Muscle layer of duodenum (tissue), 2 donors: ENCODE results near the gene PICK1.
"Not testable (repeated sequence)": the region's sequence is repeated elsewhere in the genome, so short reads cannot be mapped to it uniquely, and the experiment has no call there.

Experiments
- H3K27ac ChIP-seq: one replicate; pipeline ENCODE4 v1.7.0; 2013; ENCODE audit warnings: mild to moderate bottlenecking, low read length
- H3K27me3 ChIP-seq: one replicate; pipeline ENCODE4 v1.7.0; 2013; ENCODE audit warnings: low read depth, mild to moderate bottlenecking, control low read depth, low read length
- H3K36me3 ChIP-seq, 2 donors: one replicate each; pipeline ENCODE4 v1.7.0; 2013; ENCODE audit warnings: low read length in 2 of 2, control low read depth in 1 of 2, mild to moderate bottlenecking in 1 of 2; ENCODE audit not compliant: insufficient read depth in 2 of 2, control insufficient read depth in 1 of 2
- H3K4me1 ChIP-seq, 2 donors: one replicate each; pipeline ENCODE4 v1.7.0; 2013; ENCODE audit warnings: low read length in 2 of 2, mild to moderate bottlenecking in 2 of 2, control low read depth in 1 of 2, moderate library complexity in 1 of 2; ENCODE audit not compliant: insufficient read depth in 2 of 2, control insufficient read depth in 1 of 2
- H3K4me3 ChIP-seq, 2 donors: one replicate each; pipeline ENCODE4 v1.7.0; 2013; ENCODE audit warnings: low read length in 2 of 2, low read depth in 1 of 2, mild to moderate bottlenecking in 1 of 2
- H3K9me3 ChIP-seq, 2 donors: one replicate each; pipeline ENCODE4 v1.7.0; 2013; ENCODE audit warnings: low read length in 2 of 2, control low read depth in 1 of 2, mild to moderate bottlenecking in 1 of 2; ENCODE audit not compliant: control insufficient read depth in 1 of 2
- donor health status: healthy.

PICK1 gene

GRCh38 chr22:38073150-38074130 lies 16.2 kb downstream of the PICK1 start:
- Histone ChIP-seq H3K4me3 (no peak overlapping the region), H3K4me1 (peaks cover 0 to 23% of the 10 kb centered on the region in 2 donors), H3K9me3 (no peaks in the 10 kb centered on the region), H3K36me3 (peaks cover 11 to 36% of the 10 kb centered on the region in 2 donors), H3K27ac (no peak overlapping the region), H3K27me3 (no peaks in the 10 kb centered on the region)

DNA sequence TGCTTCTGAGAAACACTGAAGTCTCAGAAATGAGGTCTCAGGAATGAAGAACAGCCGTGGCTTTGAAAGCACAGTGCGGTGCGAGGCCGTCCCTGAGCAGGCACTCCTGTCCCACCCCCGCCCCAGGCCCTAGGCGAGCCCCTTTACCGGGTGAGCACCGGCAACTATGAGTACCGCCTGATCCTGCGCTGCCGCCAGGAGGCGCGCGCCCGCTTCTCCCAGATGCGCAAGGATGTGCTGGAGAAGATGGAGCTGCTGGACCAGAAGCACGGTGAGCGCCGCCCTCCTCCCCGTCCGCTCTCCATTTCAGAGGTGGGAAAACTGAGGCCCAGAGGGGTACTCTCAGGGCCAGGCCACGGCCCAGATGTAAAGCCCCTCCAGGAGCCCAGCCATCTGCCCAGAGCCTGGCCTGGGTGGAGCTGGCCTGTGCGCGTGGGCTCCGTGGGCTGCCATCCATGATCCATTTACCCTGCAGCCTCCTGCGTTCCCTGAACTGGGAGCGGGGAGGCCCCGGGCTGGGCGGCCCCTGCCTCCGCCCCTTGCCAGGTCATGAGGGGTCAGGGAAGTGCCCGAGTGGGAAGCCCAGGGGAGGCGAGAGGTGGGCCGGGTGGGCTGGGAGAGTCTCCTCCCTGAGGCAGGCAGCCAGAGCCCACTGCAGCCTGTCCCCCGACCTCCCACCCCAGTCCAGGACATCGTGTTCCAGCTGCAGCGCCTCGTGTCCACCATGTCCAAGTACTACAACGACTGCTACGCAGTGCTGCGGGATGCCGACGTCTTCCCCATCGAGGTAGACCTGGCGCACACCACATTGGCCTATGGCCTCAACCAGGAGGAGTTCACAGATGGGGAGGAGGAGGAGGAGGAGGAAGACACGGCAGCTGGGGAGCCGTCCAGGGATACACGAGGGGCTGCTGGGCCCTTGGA lies 17.2 kb downstream of the PICK1 start:
- Histone ChIP-seq H3K4me3 (no peak overlapping the region), H3K9me3 (no peaks in the 10 kb centered on the region), H3K27me3 (no peaks in the 10 kb centered on the region), H3K4me1 (peaks cover 0 to 13% of the 10 kb centered on the region in 2 donors), H3K36me3 (peaks cover 11 to 36% of the 10 kb centered on the region in 2 donors), H3K27ac (no peak overlapping the region)

DNA sequence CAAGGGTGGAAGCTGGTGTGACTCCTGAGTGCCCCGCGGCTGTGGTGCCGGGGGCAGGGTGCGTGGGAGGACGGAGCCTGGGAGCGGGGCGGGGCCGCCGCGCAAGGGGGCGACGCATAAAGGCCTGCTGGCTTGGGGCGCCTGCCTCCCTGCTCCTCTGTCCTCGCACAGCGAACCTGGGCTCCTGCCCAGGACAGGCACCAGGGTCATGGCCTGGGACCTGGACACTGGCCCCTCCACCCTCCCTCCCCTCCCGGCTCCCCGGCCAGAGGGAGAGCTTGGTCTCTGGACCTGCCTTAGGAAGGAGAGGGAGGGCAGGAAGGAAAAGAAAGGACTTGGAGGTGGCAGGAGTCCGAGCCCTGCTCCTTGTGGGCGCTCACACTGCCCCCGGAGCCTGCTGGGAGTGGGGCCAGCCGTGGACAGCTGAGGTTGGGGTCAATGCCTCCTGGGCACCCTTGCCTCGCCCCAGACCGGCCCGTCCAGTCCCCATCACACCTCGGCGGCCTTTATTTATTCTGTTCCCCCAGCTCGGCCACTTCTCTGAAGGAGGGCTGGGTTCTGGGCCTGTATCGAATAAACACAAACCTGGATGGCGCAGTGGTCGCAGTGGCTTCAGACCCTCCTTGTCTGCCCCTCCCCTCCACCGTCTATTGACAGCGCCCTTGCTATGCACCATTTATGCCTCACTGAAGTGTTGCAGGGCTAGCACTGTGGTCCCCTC lies 18.1 kb downstream of the PICK1 start:
- no peak overlapping the region for H3K27ac ChIP-seq

GRCh38 chr22:38075961-38076360 lies 18.8 kb downstream of the PICK1 start:
- Histone ChIP-seq H3K36me3 (peaks cover 4 to 36% of the 10 kb centered on the region in 2 donors), H3K27me3 (peaks cover 6% of the 10 kb centered on the region), H3K4me3 (no peak overlapping the region), H3K9me3 (no peaks in the 10 kb centered on the region), H3K4me1 (peaks cover 0 to 5% of the 10 kb centered on the region in 2 donors), H3K27ac (no peak overlapping the region)

More for the DNA sequence above, 18.1 kb downstream of the PICK1 start:
- peaks cover 0 to 4% of the 10 kb centered on the region in 2 donors for H3K4me1 ChIP-seq
- H3K36me3 ChIP-seq = peaks cover 5 to 36% of the 10 kb centered on the region in 2 donors
- H3K4me3 ChIP-seq = no peak overlapping the region
- no peaks in the 10 kb centered on the region for H3K9me3 ChIP-seq
- peaks cover under 1% of the 10 kb centered on the region for H3K27me3 ChIP-seq

- Histone ChIP-seq H3K36me3 (peaks cover 4 to 28% of the 10 kb centered on the region in 2 donors), H3K4me3 (no peak overlapping the region), H3K27ac (no peak overlapping the region)
Measured at GRCh38 chr22:38077096-38077495, 19.9 kb downstream of the PICK1 start.

DNA sequence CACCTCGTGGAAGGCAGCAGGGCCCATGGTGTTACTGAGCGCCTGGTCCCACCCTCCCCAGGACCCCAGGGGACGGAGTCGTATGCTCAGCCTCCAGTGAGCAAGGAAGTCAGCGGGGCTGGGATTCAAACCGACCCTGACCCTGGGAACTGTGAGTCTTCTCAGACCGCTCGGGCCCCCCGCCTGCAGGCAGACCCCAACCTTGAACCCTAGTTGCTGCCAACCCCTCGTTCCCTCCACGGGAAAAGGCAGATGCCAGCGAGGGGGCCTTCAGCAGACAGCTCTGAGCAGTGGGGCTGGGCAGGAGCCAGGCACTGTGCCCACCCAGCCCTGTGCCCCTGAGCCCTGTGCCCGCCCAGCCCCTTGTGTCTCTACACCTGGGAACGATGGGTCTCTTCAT lies 20.4 kb downstream of the PICK1 start:
- peaks cover 14% of the 10 kb centered on the region for H3K27me3 ChIP-seq
- no peaks in the 10 kb centered on the region for H3K9me3 ChIP-seq
- H3K4me3 ChIP-seq = no peak overlapping the region
- H3K27ac ChIP-seq = no peak overlapping the region
- peaks cover 4 to 25% of the 10 kb centered on the region in 2 donors for H3K36me3 ChIP-seq
- peaks cover 0 to 19% of the 10 kb centered on the region in 2 donors for H3K4me1 ChIP-seq

More at GRCh38 chr22:38077096-38077495, 19.9 kb downstream of the PICK1 start:
- peaks cover 11% of the 10 kb centered on the region for H3K27me3 ChIP-seq
- H3K4me1 ChIP-seq = peaks cover 0 to 14% of the 10 kb centered on the region in 2 donors
- no peaks in the 10 kb centered on the region for H3K9me3 ChIP-seq

- peaks cover 19% of the 10 kb centered on the region for H3K27me3 ChIP-seq
- no peak overlapping the region for H3K27ac ChIP-seq
- no peak overlapping the region for H3K4me3 ChIP-seq
- peaks cover 3 to 19% of the 10 kb centered on the region in 2 donors for H3K36me3 ChIP-seq
- H3K4me1 ChIP-seq = peaks cover 0 to 23% of the 10 kb centered on the region in 2 donors
- H3K9me3 ChIP-seq = no peaks in the 10 kb centered on the region
Measured at GRCh38 chr22:38078046-38078840, 21.0 kb downstream of the PICK1 start.

- Histone ChIP-seq H3K36me3 (peaks cover 0 to 11% of the 10 kb centered on the region in 2 donors), H3K27me3 (peaks cover 19% of the 10 kb centered on the region), H3K4me1 (peaks cover 0 to 23% of the 10 kb centered on the region in 2 donors)
- not testable (repeated sequence) for H3K27ac ChIP-seq, H3K9me3 ChIP-seq, H3K4me3 ChIP-seq
Measured at GRCh38 chr22:38079208-38079607, 22.0 kb downstream of the PICK1 start.

- H3K4me3 ChIP-seq = no peak overlapping the region
- H3K9me3 ChIP-seq = no peaks in the 10 kb centered on the region
- H3K4me1 ChIP-seq = peaks cover 0 to 23% of the 10 kb centered on the region in 2 donors
- H3K27me3 ChIP-seq = peaks cover 19% of the 10 kb centered on the region
- H3K36me3 ChIP-seq = peaks cover 0 to 5% of the 10 kb centered on the region in 2 donors
- no peak overlapping the region for H3K27ac ChIP-seq
Measured at GRCh38 chr22:38079804-38080203, 22.6 kb downstream of the PICK1 start.

- peaks cover 0 to 23% of the 10 kb centered on the region in 2 donors for H3K4me1 ChIP-seq
- H3K4me3 ChIP-seq = peak overlapping the region in 1 of 2 donors; percentile 53
- H3K36me3 ChIP-seq = no peaks in the 10 kb centered on the region
- H3K27me3 ChIP-seq = peaks cover 19% of the 10 kb centered on the region
- no peaks in the 10 kb centered on the region for H3K9me3 ChIP-seq
- H3K27ac ChIP-seq = no peak overlapping the region
Measured at GRCh38 chr22:38080474-38080849, 23.3 kb downstream of the PICK1 start.
